Measurements from ENCODE around the gene CTTNBP2.

GRCh38 chr7:117800841-117801240 lies 72.4 kb downstream of the CTTNBP2 start:
- no peak for TF ChIP-seq CTCF (IDR thresholded peaks at IDR 0.05)
- TF ChIP-seq POLR2AphosphoS5 (IDR thresholded peaks at IDR 0.05; ENCODE audit: insufficient read depth in 1 of 2, low read depth in 1 of 2): no peak
- no peak for TF ChIP-seq POLR2A (IDR thresholded peaks at IDR 0.05)
